Measurements from ENCODE around the gene ZNF407.

DNA sequence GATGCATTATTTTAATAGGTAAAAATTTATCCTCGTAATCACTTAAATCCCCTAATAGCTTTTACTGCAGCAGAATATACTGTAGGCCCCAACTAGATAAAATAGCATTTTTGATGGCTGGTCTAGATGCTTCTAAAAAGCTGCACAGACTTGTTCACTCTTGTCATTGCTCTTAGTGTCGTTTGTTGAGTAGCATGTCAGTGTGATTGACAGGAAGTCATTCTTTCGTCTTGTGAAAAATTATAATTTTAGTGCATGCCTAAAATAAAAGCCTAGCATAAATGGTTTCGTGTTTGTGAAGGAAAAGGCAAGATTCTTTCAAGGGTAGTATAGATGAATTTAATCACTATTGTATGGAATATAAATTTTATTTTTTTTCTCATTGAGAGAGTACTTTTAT lies 336.3 kb downstream of the ZNF407 start:
- no peak for TF ChIP-seq YY1 (IDR thresholded peaks at IDR 0.05; ENCODE audit: insufficient read depth, insufficient replicate concordance, low read depth, low read length)
- TF ChIP-seq ZNF577 (CRISPR knock-in tag; IDR thresholded peaks at IDR 0.05; ENCODE audit: borderline replicate concordance, low read depth): no peak
- no peak for TF ChIP-seq TRIM24 (CRISPR knock-in tag; IDR thresholded peaks at IDR 0.05)
- TF ChIP-seq PRDM15 (CRISPR knock-in tag; IDR thresholded peaks at IDR 0.05): no peak
- no peak for TF ChIP-seq NR2C2 (CRISPR knock-in tag; IDR thresholded peaks at IDR 0.05; ENCODE audit: borderline replicate concordance)
- TF ChIP-seq, protein P1, sequence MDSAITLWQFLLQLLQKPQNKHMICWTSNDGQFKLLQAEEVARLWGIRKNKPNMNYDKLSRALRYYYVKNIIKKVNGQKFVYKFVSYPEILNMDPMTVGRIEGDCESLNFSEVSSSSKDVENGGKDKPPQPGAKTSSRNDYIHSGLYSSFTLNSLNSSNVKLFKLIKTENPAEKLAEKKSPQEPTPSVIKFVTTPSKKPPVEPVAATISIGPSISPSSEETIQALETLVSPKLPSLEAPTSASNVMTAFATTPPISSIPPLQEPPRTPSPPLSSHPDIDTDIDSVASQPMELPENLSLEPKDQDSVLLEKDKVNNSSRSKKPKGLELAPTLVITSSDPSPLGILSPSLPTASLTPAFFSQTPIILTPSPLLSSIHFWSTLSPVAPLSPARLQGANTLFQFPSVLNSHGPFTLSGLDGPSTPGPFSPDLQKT (CRISPR knock-in tag; IDR thresholded peaks at IDR 0.05; ENCODE audit: borderline replicate concordance): no peak
- TF ChIP-seq TAF1 (CRISPR knock-in tag; IDR thresholded peaks at IDR 0.05): no peak
- TF ChIP-seq ATAD3A (CRISPR knock-in tag; IDR thresholded peaks at IDR 0.05): no peak
